Activated CD8-positive, alpha-beta T cell treated with anti-CD3 and anti-CD28 coated beads, Interleukin-2, amount 10 ng/mL, durations not matched to agents 7 days and 5 days (primary cell): Measurements from ENCODE around the gene TLR6. TPM values are rescaled to one million over a fixed set of nuclear protein-coding genes. Genes with fewer than 3 reads are reported as not detected.

Experiments used
- ATAC-seq: fragments of 150-1000 bp; cut with Tn5 transposase; one replicate; pipeline ENCODE4 v1.10.0; 2021; ENCODE audit warnings: moderate library complexity
- CTCF ChIA-PET: fragments of 350-600 bp; sonication (Branson Sonifier 250); formaldehyde crosslinking; loops from one replicate; lab custom pipeline; 2021; ENCODE audit warnings: antibody characterized with exemption; lab: Charles Lee
- POLR2A ChIA-PET: fragments of 350-600 bp; sonication (Branson Sonifier 250); formaldehyde crosslinking; loops from one replicate; lab custom pipeline; 2021; ENCODE audit warnings: antibody characterized with exemption; lab: Charles Lee
- DNase-seq: peaks from one replicate; pipeline ENCODE4 v3.0.0-alpha.2; 2020
- H3K27ac Mint-ChIP-seq: one replicate; pipeline ENCODE4 v1.8.0; 2021; ENCODE audit warnings: mild to moderate bottlenecking, mixed read lengths
- H3K27me3 Mint-ChIP-seq: one replicate; pipeline ENCODE4 v1.8.0; 2021; ENCODE audit warnings: low read depth, mixed read lengths
- H3K36me3 Mint-ChIP-seq: one replicate; pipeline ENCODE4 v1.8.0; 2021; ENCODE audit warnings: low read depth, mixed read lengths
- H3K4me1 Mint-ChIP-seq: one replicate; pipeline ENCODE4 v1.8.0; 2021; ENCODE audit warnings: low read depth, mixed read lengths
- H3K4me3 Mint-ChIP-seq: one replicate; pipeline ENCODE4 v1.8.0; 2021; ENCODE audit warnings: mild to moderate bottlenecking, mixed read lengths
- H3K9me3 Mint-ChIP-seq: one replicate; pipeline ENCODE4 v1.8.0; 2022; ENCODE audit warnings: mixed read lengths; ENCODE audit not compliant: insufficient read depth
- total RNA-seq, 2 experiments: library from RNA; stranded (reverse); gene quantifications; one replicate each; pipeline ENCODE4 v1.2.3, GENCODE V29; 2021

TLR6 gene
- total RNA-seq, 2 experiments from 2014 or later = 3.1 to 3.2 TPM

DNA sequence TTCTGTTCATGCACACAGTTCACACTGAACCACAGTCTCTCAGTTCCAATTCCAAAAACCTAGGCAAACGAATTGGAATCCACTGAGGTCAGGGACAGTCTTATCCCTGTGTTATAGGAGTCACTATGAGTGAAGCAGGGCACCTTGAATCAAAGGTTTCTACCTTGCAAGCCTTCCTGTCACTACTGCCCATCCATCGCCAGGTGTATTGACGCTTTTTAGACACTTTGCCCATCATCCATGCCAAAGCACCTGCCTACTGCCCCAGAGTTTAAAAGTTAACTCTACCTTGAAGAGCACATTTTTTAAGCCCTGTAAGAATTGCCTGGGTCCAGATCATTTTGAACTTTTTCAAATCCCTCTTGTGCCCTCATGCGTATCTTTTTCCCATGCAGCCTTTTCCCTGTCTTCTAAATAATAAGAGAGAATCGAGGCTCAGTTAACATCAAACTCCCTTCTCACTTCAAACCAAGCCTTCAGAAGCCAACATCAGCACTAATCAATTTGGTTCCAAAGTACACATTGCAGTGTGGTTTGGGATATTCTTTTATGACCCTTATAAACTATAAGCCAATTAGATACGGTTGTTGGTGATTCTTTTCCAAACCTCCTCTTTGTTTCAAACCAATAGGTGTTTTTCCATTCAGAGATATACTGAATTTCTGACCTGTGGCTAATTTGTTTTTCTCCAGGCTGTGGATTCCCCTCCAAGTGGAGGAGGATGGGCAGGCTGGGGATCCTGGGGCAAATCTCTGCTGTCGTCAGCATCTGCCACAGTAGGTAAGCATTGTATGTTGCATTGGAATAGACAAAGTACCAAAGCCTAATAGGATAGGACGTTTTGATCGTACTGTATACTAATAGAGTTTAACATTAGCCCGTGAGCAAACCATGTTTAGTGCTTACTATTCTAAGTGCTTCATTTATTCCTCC, 34.7 kb upstream of the TLR6 start:
- peaks cover 13% of the 10 kb centered on the region for H3K4me1 Mint-ChIP-seq
- no peak for DNase-seq
- POLR2A ChIA-PET = no interaction called here

GRCh38 chr4:38889143-38889542, 32.5 kb upstream of the TLR6 start:
- ATAC-seq (peak; percentile 60), DNase-seq (no peak)
- H3K36me3 Mint-ChIP-seq = no peaks in the 10 kb centered on the region
- peak overlapping the region; percentile 33 for H3K27ac Mint-ChIP-seq
- peaks cover 16% of the 10 kb centered on the region for H3K4me1 Mint-ChIP-seq
- peak overlapping the region; percentile 16 for H3K4me3 Mint-ChIP-seq
- no peaks in the 10 kb centered on the region for H3K9me3 Mint-ChIP-seq
- no peaks in the 10 kb centered on the region for H3K27me3 Mint-ChIP-seq
- POLR2A ChIA-PET = interaction anchor here (0.7 to 1.4 kb wide), 2 partner anchors 13 to 60 kb away, joined by 3 read pairs; no protein-coding TSS in a partner anchor
- CTCF ChIA-PET = interaction anchor here (0.8 to 4.1 kb wide), 11 partner anchors 12 to 293 kb away, joined by 3 to 21 read pairs (median 7); partner anchors contain the start of genes TLR1, TLR10 and WDR19

More for the DNA sequence above, 34.7 kb upstream of the TLR6 start:
- Mint-ChIP-seq H3K9me3 (no peaks in the 10 kb centered on the region), H3K27ac (no peak overlapping the region), H3K36me3 (no peaks in the 10 kb centered on the region), H3K27me3 (no peaks in the 10 kb centered on the region), H3K4me3 (no peak overlapping the region)
- CTCF ChIA-PET = interaction anchor here (1.3 to 4.1 kb wide), 5 partner anchors 11 to 244 kb away, joined by 3 to 19 read pairs (median 7); no protein-coding TSS in a partner anchor
- no peak for ATAC-seq

DNA sequence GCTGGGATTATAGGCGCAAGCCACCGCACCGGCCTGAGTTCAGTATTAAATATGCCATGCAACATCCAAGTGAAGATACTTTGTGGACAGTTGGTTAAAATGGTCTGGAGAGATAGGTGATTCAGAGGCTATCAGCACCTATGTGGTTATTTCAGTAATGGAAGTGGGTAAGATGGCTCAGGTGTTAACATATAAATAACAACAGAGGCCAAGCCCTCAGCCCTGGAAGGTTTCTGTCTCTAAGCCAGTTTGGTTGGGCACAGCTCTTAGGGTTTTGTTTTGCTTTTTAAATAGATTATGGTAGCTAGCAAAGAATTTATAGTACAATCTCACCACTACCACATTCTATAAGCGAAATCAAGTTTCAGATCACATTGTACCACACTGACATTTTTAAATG, 27.6 kb upstream of the TLR6 start:
- Mint-ChIP-seq H3K4me3 (no peak overlapping the region), H3K27ac (no peak overlapping the region), H3K36me3 (no peaks in the 10 kb centered on the region), H3K27me3 (no peaks in the 10 kb centered on the region), H3K4me1 (peaks cover 7% of the 10 kb centered on the region), H3K9me3 (no peaks in the 10 kb centered on the region)
- DNase-seq (no peak), ATAC-seq (no peak)
- POLR2A ChIA-PET = no interaction called here
- CTCF ChIA-PET = interaction anchor here (1.2 to 2.6 kb wide), 3 partner anchors 10 to 125 kb away, joined by 3 to 9 read pairs (median 4); no protein-coding TSS in a partner anchor

DNA sequence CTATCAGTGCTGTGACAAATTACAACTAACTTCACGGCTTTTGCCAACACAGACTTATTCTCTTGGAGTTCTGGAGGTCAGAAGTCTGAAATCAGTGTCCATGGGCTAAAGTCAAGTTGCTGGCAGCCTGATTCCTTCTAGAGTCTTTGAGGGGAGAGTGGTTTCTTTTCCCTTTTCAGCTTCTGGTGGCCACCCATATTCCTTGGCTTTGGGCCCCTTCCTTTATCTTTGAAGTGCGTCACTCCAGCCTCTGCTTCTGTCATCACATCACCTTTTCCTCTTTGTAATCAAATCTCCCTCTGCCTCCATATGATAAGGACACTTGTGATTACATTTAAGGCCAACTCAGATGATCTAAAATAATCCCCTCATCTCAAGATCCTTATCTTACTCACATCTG, 20.0 kb upstream of the TLR6 start:
- ATAC-seq (no peak), DNase-seq (no peak)
- Mint-ChIP-seq H3K4me3 (no peak overlapping the region), H3K9me3 (no peaks in the 10 kb centered on the region), H3K4me1 (no peaks in the 10 kb centered on the region), H3K27me3 (peaks cover 22% of the 10 kb centered on the region), H3K27ac (no peak overlapping the region), H3K36me3 (no peaks in the 10 kb centered on the region)
- ChIA-PET CTCF (interaction anchor here (1.0 to 6.0 kb wide), 3 partner anchors 13 to 94 kb away, joined by 3 to 38 read pairs (median 7); partner anchors contain the start of gene TLR10), POLR2A (interaction anchor here (1.4 kb wide), 1 partner anchor 12 kb away, joined by 3 read pairs; no protein-coding TSS in a partner anchor)

DNA sequence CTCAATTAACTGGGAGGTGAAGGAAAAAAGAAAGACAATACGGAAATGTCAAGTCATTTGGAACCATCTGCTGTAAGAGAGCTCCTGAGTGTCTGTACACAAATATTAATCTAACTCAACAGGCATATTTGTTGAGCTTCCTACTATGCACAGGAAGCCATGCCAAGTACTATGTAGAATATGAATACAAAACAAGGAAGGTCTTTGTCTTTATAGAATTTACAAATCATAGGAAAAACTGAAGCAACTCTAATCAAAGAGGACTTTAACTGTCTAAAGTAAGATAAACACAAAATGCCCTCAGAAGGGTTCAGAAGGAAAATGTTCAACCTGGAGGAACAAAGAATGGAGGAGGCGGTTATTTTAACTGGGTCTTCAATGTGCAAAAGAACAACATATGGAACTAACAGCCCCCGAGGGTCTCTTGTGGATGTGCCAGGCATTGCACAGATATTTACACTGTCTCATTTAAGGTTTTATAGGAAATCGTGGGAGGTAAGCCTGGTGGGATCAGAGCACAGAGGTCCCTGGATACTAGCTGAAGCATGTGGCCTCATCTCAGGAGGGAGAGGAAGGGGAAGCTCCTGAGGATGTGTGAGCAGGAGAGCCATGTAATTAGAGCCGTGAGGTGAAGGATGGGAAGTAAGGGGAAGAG, 16.8 kb upstream of the TLR6 start:
- peaks cover 38% of the 10 kb centered on the region for H3K27me3 Mint-ChIP-seq
- CTCF ChIA-PET = interaction anchor here (0.8 to 6.0 kb wide), 4 partner anchors 12 to 114 kb away, joined by 4 to 38 read pairs (median 6); partner anchors contain the start of gene TLR1
- no peaks in the 10 kb centered on the region for H3K36me3 Mint-ChIP-seq
- ATAC-seq (no peak), DNase-seq (no peak)
- H3K27ac Mint-ChIP-seq = no peak overlapping the region
- peaks cover 19% of the 10 kb centered on the region for H3K4me1 Mint-ChIP-seq
- H3K9me3 Mint-ChIP-seq = no peaks in the 10 kb centered on the region
- no peak overlapping the region for H3K4me3 Mint-ChIP-seq
- POLR2A ChIA-PET = no interaction called here

DNA sequence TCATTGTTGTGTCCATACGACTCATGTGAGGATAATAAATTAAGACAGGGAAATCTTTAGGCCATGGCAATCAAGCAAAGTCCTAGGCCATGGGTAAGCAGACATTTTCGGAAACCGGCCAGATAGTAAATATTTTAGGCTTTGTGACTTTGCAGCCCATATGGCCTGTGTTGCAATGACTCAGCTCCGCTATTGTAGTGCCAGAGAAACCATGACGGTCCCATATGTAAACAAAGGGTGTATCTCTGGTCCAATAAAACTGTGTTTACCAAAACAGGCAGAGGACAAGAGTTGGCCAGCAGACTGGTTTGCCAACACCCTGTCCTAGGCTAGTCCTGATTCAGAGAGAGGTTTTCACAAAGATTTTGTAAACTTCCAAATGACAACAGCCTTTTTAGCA, 16.0 kb upstream of the TLR6 start:
- ChIA-PET POLR2A (no interaction called here), CTCF (interaction anchor here (2.2 to 6.0 kb wide), 2 partner anchors 12 to 68 kb away, joined by 8 to 38 read pairs; partner anchors contain the start of gene TLR1)
- Mint-ChIP-seq H3K36me3 (no peaks in the 10 kb centered on the region), H3K4me1 (peaks cover 22% of the 10 kb centered on the region), H3K4me3 (no peak overlapping the region), H3K9me3 (no peaks in the 10 kb centered on the region), H3K27ac (no peak overlapping the region), H3K27me3 (peaks cover 42% of the 10 kb centered on the region)
- ATAC-seq (no peak), DNase-seq (no peak)

DNA sequence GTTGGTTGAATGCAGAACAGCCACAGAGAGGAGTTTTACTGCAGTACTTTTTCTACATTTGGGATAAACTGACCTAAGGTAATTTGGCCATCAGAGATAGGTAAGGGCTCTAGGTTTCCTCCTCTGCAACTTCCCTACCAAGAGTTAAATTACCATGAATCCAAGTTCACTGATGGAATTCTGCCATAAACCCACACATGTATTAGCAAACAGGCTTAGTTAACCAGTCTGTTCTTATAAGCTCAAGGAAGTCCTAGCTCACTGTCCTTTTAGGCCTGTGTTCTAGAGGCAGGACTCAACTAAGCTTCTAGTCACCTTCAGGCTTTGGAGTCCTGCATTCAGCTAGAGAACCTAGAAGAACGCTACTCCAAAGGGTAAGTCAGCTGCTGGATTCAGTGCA, 15.0 kb upstream of the TLR6 start:
- H3K4me3 Mint-ChIP-seq = no peak overlapping the region
- no peak for DNase-seq
- ATAC-seq = no peak
- H3K36me3 Mint-ChIP-seq = no peaks in the 10 kb centered on the region
- no peak overlapping the region for H3K27ac Mint-ChIP-seq
- peaks cover 26% of the 10 kb centered on the region for H3K4me1 Mint-ChIP-seq
- no peaks in the 10 kb centered on the region for H3K9me3 Mint-ChIP-seq
- POLR2A ChIA-PET = no interaction called here
- H3K27me3 Mint-ChIP-seq = peaks cover 45% of the 10 kb centered on the region
- CTCF ChIA-PET = interaction anchor here (1.7 to 6.0 kb wide), 2 partner anchors 11 kb away, joined by 5 to 38 read pairs; no protein-coding TSS in a partner anchor

GRCh38 chr4:38870098-38870808, 13.6 kb upstream of the TLR6 start:
- H3K4me1 Mint-ChIP-seq = peaks cover 26% of the 10 kb centered on the region
- no peak overlapping the region for H3K4me3 Mint-ChIP-seq
- H3K27ac Mint-ChIP-seq = no peak overlapping the region
- H3K9me3 Mint-ChIP-seq = no peaks in the 10 kb centered on the region
- CTCF ChIA-PET = interaction anchor here (1.7 kb wide), 1 partner anchor 10 kb away, joined by 5 read pairs; no protein-coding TSS in a partner anchor
- no peak for ATAC-seq
- DNase-seq = no peak
- peaks cover 43% of the 10 kb centered on the region for H3K27me3 Mint-ChIP-seq
- H3K36me3 Mint-ChIP-seq = no peaks in the 10 kb centered on the region
- POLR2A ChIA-PET = no interaction called here

GRCh38 chr4:38869511-38869910, 12.9 kb upstream of the TLR6 start:
- no peaks in the 10 kb centered on the region for H3K36me3 Mint-ChIP-seq
- no peak for DNase-seq
- H3K27me3 Mint-ChIP-seq = peaks cover 39% of the 10 kb centered on the region
- no peak overlapping the region for H3K27ac Mint-ChIP-seq
- ATAC-seq = no peak
- CTCF ChIA-PET = interaction anchor here (1.5 to 1.7 kb wide), 2 partner anchors 9 kb away, joined by 5 to 6 read pairs; no protein-coding TSS in a partner anchor
- no peaks in the 10 kb centered on the region for H3K9me3 Mint-ChIP-seq
- H3K4me1 Mint-ChIP-seq = peaks cover 26% of the 10 kb centered on the region
- H3K4me3 Mint-ChIP-seq = no peak overlapping the region
- POLR2A ChIA-PET = no interaction called here

GRCh38 chr4:38868059-38868960, 11.7 kb upstream of the TLR6 start:
- ATAC-seq = no peak
- POLR2A ChIA-PET = no interaction called here
- CTCF ChIA-PET = interaction anchor here (1.5 kb wide), 1 partner anchor 8 kb away, joined by 6 read pairs; no protein-coding TSS in a partner anchor

More at GRCh38 chr4:38868059-38868960, 11.7 kb upstream of the TLR6 start:
- Mint-ChIP-seq H3K4me1 (peaks cover 26% of the 10 kb centered on the region), H3K27ac (no peak overlapping the region), H3K9me3 (no peaks in the 10 kb centered on the region), H3K27me3 (peaks cover 34% of the 10 kb centered on the region), H3K36me3 (no peaks in the 10 kb centered on the region), H3K4me3 (peak overlapping the region; percentile 60)
- DNase-seq = no peak
